ENCODE results near the gene CLDN22.

DNA sequence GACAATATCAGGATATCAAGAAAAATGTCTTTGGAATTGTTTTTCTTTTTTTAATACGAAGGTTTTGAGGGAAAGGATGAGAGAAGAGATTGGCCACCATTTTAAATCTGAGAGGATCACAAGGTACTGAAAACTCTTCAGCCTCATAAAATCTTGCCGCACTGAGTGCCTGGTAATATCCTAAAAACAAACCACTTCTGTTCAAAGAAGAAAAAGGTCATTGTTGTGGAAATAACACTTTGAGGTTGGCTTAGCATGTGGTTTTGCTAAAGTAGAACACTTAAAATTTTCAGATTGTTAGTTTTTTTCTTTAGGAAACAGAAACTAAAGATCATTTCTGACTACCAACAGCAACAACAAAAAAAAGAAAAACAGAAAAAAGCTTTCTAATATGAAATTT lies 1.0 kb upstream of the CLDN22 start:
- TF ChIP-seq POLR2A (IDR thresholded peaks at IDR 0.05): no peak
- TF ChIP-seq, protein P1, sequence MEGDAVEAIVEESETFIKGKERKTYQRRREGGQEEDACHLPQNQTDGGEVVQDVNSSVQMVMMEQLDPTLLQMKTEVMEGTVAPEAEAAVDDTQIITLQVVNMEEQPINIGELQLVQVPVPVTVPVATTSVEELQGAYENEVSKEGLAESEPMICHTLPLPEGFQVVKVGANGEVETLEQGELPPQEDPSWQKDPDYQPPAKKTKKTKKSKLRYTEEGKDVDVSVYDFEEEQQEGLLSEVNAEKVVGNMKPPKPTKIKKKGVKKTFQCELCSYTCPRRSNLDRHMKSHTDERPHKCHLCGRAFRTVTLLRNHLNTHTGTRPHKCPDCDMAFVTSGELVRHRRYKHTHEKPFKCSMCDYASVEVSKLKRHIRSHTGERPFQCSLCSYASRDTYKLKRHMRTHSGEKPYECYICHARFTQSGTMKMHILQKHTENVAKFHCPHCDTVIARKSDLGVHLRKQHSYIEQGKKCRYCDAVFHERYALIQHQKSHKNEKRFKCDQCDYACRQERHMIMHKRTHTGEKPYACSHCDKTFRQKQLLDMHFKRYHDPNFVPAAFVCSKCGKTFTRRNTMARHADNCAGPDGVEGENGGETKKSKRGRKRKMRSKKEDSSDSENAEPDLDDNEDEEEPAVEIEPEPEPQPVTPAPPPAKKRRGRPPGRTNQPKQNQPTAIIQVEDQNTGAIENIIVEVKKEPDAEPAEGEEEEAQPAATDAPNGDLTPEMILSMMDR (IDR thresholded peaks at IDR 0.05): no peak

All from upper lobe of left lung (tissue), 4 donors.